NCI-H510A (cell line): ENCODE data around the gene PKD2L1.

Source experiments
- DNase-seq: peaks from one replicate; lab custom pipeline; 2025; lab: John Stamatoyannopoulos, UW

The PKD2L1 gene

GRCh38 chr10:100356067-100357017, 26.3 kb upstream of the PKD2L1 start:
- DNase-seq = no peak

GRCh38 chr10:100355086-100355485, 25.1 kb upstream of the PKD2L1 start:
- no peak for DNase-seq

GRCh38 chr10:100353770-100354485, 23.9 kb upstream of the PKD2L1 start:
- no peak for DNase-seq

- DNase-seq = no peak
These were observed 21.0 kb upstream of the PKD2L1 start for GRCh38 chr10:100350914-100351485.

DNA sequence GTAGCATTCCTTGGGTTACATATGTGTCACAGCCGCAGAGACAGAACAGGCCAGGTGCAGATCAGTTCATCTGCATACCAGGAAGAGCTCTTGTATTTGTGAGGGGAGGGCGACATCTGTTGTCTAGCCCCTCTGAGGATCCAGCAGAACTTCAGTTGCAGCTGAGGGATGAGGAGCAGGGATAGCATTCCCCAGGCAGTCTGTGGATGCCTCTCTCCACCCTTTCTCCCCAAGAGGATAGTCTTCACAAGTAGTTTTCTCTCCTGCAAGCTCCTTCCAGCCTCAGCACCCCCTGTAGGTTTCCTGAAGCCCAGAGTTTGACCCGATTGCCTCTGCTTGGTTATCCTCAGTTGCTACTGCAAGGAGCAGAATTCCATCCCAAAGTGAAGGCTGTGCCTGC, 19.6 kb upstream of the PKD2L1 start:
- no peak for DNase-seq

GRCh38 chr10:100349087-100349486, 19.1 kb upstream of the PKD2L1 start:
- no peak for DNase-seq

GRCh38 chr10:100348389-100348927, 18.4 kb upstream of the PKD2L1 start:
- DNase-seq = no peak

DNA sequence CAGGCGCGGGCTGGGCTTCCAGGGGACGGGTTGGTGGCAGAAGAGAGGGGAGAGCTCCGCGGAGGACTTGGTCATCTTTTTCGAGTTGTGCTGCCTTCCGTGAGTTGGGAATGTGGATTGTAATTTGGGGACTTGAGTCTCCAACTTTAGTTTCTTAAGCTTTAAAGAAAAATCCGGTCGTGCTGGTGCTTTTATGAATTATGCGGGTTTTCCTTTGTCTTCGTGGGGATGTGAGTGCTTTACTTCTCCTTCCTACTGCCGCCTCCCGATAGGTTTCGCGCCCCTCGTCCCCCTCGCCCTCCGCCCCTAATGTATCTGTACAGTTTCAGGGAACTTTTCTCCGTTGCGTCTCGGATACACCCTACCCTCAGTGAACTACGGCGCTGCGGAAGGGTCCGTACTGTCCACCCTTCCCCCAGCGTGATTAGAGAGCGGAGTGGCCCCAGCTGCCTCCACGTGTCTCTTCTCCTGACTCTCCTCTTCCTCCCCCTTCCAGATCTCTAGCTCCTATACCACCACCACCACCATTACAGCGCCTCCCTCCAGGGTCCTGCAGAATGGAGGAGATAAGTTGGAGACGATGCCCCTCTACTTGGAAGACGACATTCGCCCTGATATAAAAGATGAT, 17.7 kb upstream of the PKD2L1 start:
- DNase-seq = no peak

- peak; percentile 91 for DNase-seq
These were observed 16.9 kb upstream of the PKD2L1 start, which contains the start of gene SCD for GRCh38 chr10:100346765-100347567. TSS of gene SCD (plus strand) at chr10:100347233. CDS start at chr10:100347505, 272 bp downstream.

DNA sequence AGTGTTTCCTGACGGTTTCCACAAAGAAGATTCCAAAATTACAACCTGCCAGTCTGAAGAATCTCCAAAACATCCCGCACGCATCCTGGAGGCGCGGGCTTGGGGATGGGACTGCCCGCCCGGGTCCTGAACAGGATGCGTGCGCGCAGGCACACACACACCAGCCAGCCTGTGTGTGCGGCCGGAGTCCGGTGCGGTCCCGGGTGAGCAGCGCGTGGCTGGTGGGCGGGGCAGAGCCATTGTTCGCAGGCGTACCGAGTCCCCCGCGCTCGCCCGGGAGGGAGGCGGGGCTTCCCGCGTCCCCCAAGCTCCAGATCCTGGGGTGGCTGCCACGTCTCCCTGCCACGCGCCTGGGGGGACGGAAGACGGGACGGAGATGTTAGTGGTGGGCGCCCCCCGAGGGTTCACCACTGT, 16.3 kb upstream of the PKD2L1 start:
- DNase-seq = peak; percentile 66

- no peak for DNase-seq
These were observed 15.7 kb upstream of the PKD2L1 start for GRCh38 chr10:100345570-100346330.

- DNase-seq = no peak
These were observed 14.3 kb upstream of the PKD2L1 start for GRCh38 chr10:100344241-100344788.

DNA sequence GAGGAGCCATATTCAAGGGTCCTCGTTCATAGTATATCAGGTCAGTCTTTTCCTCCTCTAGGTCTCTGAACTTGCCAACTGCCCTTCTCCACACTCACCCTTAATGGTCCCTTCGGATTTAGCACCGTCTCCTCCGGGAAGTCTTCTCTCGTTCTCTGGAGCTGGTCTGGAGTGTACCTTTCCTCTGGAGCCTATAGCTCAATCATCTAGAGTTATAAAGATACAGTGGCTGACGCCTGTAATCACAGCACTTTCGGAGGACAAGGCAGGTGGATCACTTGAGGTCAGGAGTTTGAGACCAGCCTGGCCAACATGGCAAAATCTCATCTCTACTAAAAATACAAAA, 12.6 kb upstream of the PKD2L1 start:
- DNase-seq = no peak

DNA sequence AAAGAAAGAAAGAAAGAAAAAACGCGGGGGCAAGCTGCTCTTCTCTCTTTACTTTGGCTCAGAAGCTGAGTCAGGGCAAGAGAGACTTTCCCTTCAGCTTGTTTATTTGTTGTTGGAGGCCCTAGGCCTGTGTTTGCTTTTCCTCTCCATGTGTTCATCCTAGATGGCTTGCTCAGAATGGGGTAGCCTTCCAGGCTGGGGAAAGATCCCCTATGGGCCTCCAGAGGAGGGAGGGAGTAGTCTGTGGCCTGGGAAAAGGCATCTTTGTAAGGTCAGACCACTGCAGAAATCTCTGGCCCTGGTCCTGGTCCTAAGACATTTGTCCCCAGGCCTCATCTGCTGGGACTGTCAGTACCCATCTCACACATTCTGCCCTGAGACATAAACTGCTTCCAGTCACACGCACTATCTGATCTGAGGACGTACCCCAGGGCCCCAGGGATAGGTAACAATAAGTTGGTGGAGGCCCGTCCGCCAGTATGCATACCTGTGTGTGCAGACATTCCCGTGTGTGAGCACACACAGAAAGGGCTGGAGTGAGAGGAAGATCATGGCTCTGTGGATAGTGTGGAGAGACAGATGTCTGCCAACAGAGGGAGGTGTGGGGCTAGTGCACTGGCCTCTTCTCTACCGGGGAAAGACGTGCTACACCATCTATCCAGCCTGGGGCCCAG, 12.1 kb upstream of the PKD2L1 start:
- DNase-seq = peak; percentile 44

DNA sequence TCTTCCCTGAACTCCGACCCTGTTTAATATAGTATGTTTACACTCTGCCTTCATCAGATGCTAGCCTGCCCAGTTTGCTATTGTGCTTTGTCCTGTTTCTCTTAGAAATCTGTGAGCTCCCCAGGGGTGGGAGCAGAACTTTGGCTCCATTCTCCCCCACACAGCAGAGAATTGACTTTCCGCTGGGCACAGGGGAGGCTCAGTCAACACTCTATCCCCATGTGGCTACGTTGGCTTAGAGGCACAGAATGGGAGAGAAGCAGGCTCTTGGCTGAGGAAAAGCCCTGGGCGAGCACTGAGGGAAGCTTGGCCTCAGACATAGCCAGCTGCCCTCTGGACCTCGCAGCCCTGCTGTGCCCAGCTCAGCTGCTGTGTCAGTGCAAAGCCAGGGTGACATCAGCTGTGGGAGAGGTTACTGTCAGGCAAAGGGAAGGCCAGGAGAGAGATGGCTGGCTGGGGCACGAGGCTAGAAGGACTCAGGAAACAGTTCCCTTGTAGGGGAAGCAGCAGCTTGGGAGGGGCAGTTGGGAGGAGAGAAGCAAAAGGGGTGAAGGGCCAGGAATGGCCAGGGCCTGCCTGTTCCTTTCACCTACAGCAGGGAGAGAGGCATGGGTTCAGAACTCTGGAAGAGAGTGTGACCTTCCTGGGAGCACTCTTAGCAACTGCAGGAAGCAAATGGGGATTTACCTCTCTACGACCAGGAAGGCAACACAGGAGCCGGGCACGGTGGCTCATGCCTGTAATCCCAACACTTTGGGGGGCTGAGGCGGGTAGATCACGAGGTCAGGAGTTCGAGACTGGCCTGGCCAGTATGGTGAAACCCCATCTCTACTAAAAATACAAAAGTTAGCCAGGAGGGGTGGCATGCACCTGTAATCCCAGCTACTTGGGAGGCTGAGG, 11.2 kb upstream of the PKD2L1 start:
- DNase-seq = no peak

GRCh38 chr10:100339236-100339635, 9.2 kb upstream of the PKD2L1 start:
- no peak for DNase-seq

DNA sequence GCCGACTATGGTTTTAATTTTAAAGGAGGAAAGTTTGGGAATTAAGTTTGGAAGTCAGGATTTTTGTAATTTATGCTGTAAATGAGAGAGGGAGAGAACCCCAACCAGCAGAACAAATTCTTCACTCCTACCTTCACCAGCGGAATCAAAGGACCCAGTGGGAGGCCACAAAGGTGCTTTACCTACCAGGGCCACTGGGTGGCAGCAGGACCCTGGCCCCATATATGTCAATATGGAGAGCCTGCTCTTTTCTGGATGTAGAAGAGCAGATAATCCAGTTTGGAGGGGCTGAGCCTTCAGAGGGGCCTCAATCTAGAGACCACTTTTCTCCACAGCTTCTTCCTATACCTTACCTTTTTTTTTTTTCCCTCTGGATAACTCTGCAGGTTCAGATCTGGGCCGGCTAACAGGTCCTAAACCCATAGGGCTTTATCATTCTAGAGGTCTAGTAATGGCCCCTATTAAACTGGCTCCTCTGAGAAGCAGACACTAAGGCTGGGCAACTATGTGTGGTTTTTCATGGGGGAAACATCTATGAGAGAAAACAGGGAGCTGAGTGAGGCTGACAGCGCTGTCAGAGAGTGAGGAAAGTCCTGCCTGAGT, 8.5 kb upstream of the PKD2L1 start:
- DNase-seq = peak; percentile 48

- no peak for DNase-seq
These were observed 4.7 kb upstream of the PKD2L1 start for GRCh38 chr10:100334762-100335161.
